T-helper 22 cell (primary cell): ENCODE data around the gene IPO4.

Experiments used
- DNase-seq: peaks from one replicate; pipeline ENCODE4 v3.0.0-alpha.2; 2020; ENCODE audit warnings: low read depth

Gene IPO4

DNA sequence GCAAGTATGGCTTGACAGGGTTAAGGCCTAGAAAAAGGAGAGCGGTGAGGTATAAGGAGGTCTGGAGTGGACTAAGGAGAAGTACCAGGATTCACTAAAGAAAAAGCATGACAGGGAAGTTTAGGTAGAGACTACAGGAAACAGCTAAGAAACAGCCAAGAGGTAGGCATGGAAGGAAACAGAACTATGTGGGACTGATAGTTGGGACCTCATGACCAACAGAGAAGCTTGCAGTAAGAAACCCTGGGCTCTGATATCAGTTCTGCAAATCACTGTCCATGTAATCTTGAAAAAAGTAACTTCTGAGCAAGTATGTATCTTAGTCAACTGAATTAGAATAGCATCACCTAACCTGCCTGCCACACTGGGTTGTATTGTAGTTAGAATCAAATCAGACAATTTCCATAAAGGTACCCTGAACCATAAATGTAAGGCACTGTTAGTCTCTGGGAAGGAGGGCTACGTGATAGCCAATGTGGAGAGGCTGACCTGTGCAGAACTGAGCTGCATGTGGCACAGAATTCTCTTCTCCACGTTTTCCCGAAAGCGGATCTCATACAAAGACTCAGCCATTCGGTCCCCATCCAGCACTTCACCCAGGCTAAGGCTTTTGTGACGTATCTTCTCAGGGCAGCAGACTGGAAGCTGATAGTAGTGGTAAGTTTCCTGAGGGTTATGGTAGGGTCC is 5.7 kb upstream of the IPO4 start:
- DNase-seq = no peak

DNA sequence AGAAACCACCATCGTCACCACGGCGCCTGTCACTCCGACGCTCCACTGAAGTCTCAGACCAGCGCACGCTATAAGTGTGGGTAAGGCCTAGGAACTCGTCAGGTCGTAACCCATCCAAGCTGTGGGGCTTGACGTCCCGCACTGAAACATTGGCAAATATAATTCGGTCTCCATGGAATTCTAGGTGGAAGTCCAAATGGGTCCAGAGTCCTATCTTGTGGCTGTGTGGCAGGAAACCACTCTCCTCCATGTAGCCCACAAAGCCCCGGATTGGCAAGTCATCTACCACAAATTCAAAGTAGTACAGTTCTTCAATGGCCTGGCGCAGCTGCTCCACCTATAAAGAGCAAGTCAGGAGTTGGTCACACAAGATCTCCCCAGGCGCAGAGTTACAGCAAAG is 4.3 kb upstream of the IPO4 start:
- no peak for DNase-seq

DNA sequence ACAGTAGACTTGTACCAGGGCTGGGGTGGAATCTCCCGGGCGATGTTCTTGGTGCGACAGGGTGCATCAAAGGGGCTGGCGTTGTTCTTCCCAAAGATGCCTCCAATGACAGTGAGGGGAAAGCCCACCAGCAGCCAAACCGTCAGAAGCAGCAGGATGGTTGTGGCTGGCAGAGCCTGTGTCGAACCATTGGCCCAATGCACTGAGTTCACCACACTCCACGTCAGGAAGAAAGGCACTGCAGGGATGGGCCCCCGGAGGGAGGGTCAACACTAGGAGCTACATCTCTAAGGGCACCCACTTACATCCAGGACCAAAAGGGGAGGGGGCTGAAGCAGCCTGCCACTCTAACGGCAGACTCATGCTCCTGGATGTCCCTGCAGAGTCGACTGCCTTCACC is 1.8 kb upstream of the IPO4 start:
- DNase-seq = no peak

DNA sequence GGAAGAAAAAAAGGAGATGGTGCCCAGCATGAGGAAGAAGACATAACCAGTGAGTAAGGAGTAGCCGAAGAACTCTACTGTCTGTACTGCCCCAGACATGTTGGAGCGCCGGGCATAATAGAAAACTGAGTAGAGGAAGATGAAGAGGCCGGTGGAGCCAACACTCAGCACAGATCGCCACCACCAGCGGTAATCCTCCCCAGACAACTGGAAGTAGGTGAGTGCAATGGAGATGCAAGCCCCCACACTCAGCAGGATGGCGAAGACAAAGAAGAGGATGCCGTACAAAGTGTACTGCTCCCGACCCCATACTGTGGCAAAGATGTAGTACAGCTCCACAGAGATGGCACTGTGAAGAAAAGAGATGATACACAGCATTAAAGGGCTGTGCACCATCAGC is 844 bp upstream of the IPO4 start:
- no peak for DNase-seq

DNA sequence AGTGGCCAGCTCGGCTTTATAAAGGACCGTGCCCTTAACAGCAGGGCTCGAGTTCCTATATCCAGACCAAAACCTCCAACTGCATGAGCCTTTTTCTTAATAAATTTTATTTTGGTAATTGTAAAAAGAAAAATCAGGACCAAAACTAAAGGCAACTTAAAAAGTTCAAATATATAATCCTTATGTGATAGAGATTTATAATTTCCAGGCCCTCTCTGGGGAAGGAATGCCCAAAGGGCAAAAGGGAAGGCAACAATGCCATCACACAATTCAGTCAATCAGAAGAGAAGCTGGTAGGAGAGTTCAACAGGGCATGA is 401 bp upstream of the IPO4 start:
- DNase-seq = no peak

DNA sequence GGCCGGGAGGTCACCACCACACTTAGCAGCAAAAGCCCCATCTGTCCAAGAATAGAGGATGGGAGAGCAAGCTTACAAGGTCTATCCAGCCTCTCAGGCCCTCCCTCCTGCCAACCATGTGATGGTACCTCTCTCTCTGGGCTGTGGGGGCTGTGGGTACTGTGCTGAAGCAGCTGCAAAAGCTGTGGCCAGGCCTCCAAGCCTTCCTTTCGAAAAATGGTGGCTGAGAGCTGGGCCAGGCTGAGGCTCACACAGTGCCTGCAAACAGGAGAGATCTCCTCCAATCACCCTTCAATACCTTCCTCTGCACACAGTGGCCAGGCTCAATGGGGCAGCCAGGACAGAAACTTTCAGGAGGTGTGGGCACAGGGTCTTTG is 1.1 kb downstream of the IPO4 start:
- DNase-seq = no peak

DNA sequence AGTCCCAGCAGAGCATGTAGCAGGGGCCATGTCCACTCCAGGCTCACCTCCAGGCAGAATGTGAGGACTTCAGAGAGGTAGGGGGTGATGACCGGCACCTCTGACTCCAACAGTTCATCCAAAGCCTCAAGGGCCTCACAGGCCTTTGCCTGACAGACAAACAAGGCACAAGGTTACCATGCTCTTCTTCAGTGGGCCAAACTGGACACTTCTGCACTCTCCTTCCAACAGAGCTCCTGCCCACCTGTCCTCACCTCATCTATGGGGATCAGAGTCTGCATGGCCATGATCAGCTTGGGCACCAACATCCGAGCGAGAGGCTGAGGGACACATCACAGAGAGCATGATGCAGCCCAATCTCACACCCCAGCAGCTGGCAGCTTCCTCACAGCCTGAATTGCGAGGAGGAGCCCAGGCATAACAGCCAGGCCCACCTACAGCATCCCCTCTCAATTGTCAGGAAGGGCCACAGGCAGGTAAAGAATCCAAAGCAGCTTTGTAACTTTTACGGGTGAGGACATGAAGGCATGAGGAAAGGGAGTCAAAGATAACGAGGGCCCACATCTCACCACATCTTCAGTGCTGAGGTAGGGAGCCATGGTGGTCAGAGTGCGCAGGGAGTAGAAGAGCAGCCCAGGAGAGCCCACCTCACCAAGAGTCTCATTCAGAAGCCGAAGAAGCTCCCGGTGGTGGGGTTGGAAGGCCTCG is 1.6 kb downstream of the IPO4 start:
- no peak for DNase-seq

DNA sequence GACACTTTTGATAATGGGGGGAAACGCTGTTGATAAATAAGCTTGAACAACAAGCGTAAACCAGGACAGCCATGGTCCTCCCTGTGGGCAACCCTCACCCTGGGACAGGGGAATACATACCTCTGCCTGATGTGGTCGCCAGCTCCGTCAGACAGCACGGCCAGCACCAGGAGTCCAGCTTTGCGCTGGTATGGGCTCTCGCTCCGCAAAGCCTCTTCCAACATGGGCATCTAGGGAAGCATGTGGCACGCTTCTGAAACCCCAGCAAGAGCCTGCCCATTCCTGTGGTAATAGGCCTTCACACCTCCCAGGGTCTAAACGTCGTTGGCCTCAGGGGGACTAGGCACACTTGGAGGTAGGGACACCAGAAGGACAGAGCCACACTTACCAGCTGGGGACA is 2.9 kb downstream of the IPO4 start:
- DNase-seq = no peak

DNA sequence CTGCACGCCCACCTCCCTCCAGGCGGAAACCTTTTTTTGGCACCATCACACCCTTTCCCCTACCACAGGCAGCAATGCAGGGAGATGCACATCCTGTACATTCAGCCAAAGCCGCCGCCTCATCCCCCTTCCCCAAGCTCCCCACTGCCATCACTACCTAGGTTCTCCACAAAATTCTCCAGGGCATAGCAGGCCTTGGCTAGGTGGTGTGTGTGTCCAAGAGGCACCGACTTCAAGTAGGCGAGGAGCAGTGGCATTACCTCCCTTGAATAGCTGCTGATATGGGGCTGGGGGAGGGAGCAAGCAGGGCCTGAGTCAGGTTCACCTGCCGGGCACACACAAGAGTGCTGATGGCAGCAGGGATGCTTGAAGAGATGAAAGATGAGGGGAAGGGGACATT is 3.6 kb downstream of the IPO4 start:
- no peak for DNase-seq

DNA sequence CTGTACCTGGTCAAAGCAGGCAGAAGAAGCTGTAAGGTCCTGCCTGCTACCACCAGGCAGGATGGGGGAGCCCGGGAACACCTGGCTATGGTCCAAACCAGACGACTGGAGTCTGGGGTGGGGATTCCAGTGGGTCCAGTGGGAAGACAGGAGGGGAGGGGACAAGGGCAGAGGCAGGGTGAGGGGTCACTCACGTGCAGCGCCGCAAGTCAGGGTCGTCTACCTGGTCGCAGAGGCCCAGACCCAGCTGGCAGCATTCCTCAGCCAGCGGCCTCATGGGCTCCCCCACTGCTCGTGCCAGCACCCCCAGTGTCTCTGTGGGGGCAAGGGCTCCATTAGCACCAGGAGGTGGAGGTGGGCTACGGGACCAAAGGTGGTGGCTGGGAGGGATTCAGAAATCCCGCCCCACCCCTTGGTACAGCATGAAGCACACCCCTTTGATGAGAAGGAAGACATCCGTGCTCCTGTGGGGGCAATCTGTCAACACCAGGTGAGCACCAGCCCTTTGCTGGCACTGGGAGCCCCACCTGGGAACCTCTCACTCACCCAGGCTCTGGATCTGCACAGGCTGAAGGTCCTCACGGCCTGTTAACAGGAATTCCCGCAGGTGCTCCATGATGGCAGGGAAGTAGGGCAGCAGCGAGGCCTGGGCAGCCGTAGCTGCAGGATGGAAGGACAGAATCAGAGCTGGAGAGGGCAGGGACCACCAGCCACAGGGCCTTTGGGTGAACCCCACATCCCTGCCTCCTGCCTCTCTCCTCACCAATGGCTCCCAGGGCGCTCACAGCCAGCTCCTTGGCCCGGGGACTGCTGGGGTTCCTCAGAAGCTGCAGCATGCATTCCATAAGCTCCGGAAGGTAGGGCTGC is 4.3 kb downstream of the IPO4 start:
- no peak for DNase-seq

DNA sequence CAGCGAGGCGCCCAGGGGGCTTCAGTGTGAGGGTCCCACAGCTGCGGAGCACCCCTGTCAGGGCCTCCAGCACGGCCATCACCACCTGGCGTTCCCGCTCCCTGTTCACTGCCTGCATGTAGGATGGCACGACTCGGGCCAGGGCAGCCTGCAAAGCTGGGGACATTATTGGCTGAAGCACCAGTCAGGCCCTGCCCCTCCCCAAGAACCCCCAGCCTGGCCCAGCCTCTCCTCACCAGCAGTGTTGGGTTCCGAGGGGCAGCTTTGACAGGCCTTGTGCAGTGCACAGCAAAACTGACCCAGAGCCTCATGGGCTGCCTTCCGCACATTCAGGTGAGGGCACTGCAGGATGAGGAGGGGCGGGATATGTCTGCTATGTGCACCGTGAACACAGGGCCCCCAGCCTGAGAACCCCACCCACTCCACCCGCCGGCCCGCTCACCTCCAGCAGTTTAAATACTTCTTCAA is 5.6 kb downstream of the IPO4 start:
- DNase-seq = no peak

DNA sequence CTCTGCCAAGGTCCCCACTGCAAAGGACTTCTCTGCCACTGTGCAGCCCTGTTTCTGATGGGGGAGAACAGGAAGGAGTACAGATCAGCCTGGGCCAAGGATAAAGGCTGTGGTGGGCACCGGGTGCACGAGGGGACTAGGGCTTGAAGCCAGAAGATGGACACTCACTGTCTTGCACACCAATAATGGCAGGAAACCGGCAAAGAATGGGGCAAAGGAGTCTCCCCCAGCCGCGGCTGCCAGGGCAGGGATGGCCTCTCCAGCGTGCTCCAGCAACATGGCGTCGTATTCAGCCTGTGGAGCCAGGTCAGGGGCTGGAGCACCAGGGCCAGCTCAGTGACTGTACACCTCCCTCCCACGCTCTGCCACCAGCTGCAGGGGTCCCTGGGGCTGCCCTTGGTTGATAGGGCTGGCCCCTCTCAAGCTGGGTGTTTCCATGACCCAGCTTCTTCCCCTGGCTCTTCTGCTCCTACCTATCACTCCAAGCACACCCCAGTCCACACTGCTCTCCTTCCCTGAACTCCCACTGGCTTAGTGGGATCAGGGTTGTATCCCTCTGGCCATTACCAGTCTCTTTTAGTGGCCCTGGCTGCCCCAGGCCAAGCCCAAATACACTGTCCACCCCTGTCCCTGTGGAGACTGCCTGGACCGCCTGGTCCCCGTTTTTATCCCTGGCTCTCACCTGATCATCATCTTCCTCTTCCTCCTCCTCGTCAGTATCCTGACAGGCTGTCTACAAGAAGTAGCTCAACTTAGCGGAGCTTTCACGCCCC is 6.3 kb downstream of the IPO4 start:
- DNase-seq = no peak

DNA sequence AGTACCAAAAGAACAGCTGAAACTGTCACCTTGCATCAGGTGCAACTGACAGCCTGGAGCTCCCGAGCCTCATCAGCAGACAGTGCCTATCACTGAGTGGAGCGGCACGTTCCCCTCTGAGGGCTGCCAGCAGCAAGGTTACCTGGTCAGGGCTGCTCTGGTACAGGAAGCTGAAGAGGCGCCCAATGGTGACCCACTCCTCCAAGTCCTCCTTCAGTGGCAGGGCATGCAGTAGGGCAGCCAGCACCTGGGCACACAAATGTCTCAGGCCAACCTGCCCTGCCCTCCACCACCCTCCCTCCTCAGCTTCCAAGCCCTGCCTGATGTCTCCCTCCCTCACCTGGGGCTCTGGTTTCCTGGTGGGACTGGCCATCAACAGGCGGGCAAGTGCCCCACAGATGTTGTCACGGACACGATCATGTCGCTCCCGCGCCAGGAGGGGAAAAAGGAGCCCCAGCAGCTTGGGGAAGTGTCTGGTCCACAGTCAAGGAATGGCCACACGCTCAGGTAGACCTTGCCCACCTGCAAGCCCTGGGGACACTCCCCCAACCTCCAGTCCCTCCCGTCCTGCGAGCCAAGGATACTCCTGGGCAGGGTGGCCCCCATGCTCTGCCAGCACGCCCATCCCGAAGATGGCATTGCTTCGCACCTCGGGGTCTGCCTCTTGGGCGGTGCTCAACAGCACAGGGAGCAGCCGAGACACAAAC is 7.1 kb downstream of the IPO4 start:
- DNase-seq = no peak

DNA sequence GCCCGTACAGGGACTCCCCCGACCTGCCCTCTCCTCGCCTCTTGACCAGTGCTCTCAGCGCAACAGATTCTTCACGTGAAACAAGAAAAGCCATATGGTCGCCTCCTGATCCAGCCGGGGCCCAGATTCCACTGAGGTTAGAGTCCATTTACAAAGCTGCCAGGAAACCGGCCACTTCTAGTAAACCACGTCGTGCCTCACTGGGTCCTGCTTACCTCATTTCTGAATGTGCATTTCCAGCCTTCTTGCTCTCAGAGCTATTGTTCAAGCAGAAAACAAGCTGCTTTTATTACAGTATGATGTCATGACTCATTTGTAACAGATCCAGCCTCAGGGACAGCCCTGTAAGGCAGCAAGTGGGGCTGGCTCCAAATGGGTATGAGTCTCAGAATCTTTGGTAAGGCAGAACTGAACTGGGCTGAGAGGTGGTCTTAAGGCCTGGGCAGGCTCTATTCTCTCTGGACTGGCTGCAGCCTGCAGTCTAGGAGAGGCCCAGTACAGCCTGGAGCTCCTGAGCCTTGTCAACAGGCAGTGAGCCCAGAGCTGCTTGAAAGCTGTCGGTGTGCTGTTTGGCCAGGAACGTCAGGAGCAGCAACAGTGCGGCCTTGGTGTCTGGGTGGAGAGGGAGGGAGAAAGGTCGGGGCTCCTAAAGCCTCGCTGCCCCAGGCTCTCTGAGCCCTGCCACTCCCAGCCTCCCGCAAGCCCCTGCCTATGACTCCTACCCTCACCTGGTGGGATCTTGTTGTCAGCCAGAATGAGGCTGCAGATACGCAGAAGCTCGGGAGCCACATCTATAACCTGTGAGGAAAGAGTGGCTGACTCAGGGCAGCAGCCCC is 8.4 kb downstream of the IPO4 start:
- no peak for DNase-seq

DNA sequence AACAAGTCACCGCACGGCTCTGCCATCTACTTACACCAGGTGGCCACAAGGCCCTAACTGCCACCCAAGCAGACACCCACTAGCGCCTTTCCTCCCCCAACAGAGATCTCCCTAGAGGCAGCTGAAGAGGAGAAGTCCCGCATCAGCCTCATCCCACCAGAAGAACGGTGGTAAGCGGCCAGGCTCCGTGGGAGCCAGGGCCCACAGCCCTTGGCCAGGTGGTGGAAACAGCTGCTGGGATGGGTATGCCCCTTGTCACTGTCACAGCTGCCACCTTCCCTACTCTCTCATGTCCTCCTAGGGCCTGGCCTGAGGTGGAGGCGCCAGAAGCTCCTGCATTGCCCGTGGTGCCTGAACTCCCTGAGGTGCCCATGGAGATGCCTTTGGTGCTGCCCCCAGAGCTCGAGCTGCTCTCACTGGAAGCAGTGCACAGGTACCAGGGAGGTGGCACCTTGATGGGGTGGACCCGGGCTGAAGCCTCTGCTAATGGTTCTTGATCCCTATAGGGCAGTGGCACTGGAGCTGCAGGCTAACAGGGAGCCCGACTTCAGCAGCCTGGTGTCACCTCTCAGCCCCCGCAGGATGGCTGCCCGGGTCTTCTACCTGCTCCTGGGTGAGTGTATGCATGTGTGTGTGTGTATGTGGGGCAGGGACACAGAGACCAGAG is 9.2 kb downstream of the IPO4 start:
- no peak for DNase-seq

DNA sequence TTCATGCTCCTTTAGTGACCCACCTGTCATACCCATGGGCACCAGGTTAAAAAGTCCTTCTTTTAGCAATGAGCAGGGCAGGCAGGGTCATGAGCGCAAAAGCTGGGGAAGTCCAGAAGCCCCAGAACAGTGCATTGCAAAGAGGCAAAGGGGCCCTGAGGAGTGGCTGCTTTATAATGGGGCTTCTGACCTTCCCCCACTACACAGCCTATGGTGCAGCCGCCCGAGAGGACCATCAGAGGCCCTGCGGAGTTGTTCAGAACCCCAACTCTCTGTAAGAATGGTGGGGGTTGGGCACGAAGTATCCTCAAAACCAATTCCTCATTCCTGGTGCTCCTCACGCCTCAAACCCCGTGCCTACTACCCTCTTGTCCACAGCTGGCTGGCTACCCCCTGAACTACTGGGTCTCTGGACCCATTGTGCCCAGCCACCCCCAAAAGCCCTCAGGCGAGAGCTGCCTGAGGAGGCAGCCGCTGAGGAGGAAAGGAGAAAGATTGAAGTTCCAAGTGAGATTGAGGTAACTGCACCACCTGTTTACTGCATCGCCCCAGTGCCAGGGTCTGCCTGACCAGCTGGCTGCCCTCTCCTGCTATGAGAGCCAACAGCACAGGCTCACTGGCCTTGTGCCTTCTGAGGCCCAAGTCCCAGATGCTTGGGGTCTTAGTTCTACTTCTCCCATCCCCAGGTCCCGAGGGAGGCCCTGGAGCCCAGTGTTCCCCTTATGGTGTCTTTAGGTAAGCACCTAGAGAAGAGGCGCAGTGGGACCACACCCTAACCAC is 10.0 kb downstream of the IPO4 start:
- no peak for DNase-seq

DNA sequence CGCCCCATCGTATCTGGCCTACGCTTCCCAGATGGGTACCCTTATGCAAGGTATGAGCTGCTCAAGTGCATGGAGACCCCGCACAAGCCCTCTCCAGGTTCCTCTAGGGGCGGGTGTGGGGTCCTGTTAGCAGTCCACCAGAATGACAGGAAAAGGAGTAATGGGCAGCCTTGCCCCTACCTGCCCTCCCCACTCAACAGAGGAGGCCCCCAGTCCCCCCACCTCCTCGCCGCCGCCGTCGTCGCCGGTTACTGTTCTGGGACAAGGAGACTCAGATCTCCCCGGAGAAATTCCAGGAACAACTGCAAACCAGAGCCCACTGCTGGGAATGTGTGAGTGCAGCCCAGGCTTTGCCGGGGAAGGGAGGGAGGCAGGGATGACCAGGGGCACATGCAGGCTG is 10.7 kb downstream of the IPO4 start:
- no peak for DNase-seq

DNA sequence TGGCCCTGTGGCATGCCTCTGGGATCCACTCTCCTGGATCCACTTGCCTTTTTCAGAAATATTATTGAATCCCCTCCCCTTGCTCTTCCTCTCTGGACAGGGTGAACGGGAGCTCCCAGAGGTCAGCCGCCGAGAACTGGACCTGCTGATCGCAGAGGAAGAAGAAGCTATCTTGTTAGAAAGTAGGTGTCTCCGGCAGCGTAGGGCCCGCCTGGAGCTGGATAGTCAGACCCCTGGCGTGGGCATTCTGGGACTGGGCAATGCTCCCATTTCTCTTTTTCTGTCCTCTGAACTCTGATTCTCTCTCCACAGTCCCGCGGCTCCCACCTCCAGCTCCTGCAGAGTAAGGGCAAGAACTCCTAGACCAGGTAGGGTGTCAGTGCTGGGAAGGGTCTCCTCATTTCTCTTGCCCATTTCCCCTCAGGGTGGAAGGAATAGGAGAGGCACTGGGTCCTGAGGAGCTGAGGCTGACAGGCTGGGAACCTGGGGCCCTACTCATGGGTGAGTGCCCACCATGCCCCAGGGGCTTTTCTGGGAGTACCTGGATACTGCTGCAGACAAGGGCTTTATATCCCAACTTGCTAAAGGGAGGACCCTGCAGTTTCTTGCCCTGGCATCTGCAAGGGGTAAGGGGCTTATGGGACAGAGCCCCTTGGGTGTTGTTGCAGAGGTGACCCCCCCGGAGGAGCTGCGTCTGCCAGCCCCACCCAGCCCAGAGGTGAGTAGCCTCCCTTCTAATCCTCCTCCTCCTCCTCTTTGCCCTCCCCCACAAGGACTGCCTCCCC is 11.4 kb downstream of the IPO4 start:
- DNase-seq = no peak

DNA sequence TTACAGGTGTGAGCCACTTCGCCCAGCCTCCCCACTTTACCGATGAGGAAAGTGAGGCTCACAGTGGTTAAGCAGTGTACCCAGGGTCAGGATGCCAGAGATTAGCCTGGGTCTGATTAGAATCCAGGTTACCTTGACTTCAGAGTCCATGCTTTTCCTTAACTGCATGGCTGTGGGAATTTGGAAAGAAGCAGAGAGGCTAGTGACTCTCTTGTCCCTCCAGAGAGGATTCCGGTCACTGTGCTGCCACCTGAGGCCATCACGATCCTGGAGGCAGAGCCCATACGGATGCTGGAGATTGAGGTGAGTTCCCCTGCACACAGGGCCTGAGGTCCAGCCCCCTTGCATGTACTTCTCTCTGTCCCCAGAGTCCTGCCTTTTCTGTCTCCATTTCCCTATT is 12.0 kb downstream of the IPO4 start:
- DNase-seq = no peak
